ENCODE data around the gene PTPRK.

GRCh38 chr6:128336436-128337095, 183.8 kb downstream of the PTPRK start:
- no peak for TF ChIP-seq SNAI2 (CRISPR knock-in tag; IDR thresholded peaks at IDR 0.05)
- no peak for TF ChIP-seq TCF4 (CRISPR knock-in tag; IDR thresholded peaks at IDR 0.05; ENCODE audit: borderline replicate concordance)
- no peak for TF ChIP-seq GLIS3 (CRISPR knock-in tag; IDR thresholded peaks at IDR 0.05)
- TF ChIP-seq CSRNP3 (CRISPR knock-in tag; IDR thresholded peaks at IDR 0.05), result no peak
- TF ChIP-seq PATZ1 (CRISPR knock-in tag; IDR thresholded peaks at IDR 0.05; ENCODE audit: borderline replicate concordance), result no peak
- no peak for TF ChIP-seq TSHZ2 (CRISPR knock-in tag; IDR thresholded peaks at IDR 0.05)
- no peak for TF ChIP-seq PPARA (CRISPR knock-in tag; IDR thresholded peaks at IDR 0.05; ENCODE audit: borderline replicate concordance)

Data from SK-N-SH treated with all-trans-retinoic acid at 6 μM for 48 hours (cell line).